SK-N-SH (cell line): ENCODE measurements around the gene LPO. TPM values are rescaled to one million over a fixed set of nuclear protein-coding genes. Genes with fewer than 3 reads are reported as not detected.
A peak's percentile ranks its signal among the peaks of the same experiment; 100 is the strongest.

ENCODE experiments used
- CTCF ChIA-PET: fragments of 300-600, 350-600 bp; formaldehyde crosslinking; extraction: SDS; loops from one replicate; lab custom pipeline; 2021; lab: Yijun Ruan, JAX
- POLR2A ChIA-PET: fragments of 350-600 bp; sonication (Branson Sonifier 250); formaldehyde crosslinking; extraction: SDS; loops from one replicate; lab custom pipeline; 2020; ENCODE audit warnings: antibody characterized with exemption, inconsistent platforms; lab: Yijun Ruan, JAX
- DNase-seq: peaks from one replicate; pipeline ENCODE4 v3.0.0; 2012
- H2AFZ ChIP-seq: fragments of 200-600 bp; sonication (generic); 2 replicates; pipeline ENCODE4 v1.8.1; 2016; ENCODE audit warnings: antibody characterized with exemption, mild to moderate bottlenecking, low read depth
- H3F3A ChIP-seq: fragments of 200-600 bp; sonication (generic); replicated peaks from 2 replicates; pipeline ENCODE3; 2016; ENCODE audit warnings: antibody characterized with exemption, mild to moderate bottlenecking; ENCODE audit not compliant: insufficient read depth
- H3K27ac ChIP-seq, 2 experiments: fragments of 200-500 bp in 1 of 2; fragments of 200-600 bp in 1 of 2; sonication (Bioruptor generic) in 1 of 2; sonication (generic), shearing (Covaris generic) in 1 of 2; 2 replicates each; pipeline versions ENCODE4 v1.5.1 to v1.6.1; 2014 to 2016; ENCODE audit warnings: low read depth in 2 of 2, inconsistent platforms in 1 of 2, low read length in 1 of 2, mild to moderate bottlenecking in 1 of 2, mixed read lengths in 1 of 2
- H3K27me3 ChIP-seq: fragments of 200-600 bp; sonication (generic), shearing (Covaris generic); 2 replicates; pipeline ENCODE4 v1.6.1; 2016; ENCODE audit warnings: mixed run types; ENCODE audit not compliant: insufficient read depth
- H3K36me3 ChIP-seq, 2 experiments: fragments of 200-500 bp in 1 of 2; fragments of 200-600 bp in 1 of 2; sonication (Bioruptor generic) in 1 of 2; sonication (generic) in 1 of 2; replicated peaks in 1 of 2; 2 replicates each; pipeline versions ENCODE3 to v1.5.1; 2014 to 2016; ENCODE audit warnings: low read length in 1 of 2, mild to moderate bottlenecking in 1 of 2; ENCODE audit not compliant: insufficient read depth in 2 of 2, control insufficient read depth in 1 of 2
- H3K4me1 ChIP-seq, 2 experiments: fragments of 200-500 bp in 1 of 2; fragments of 200-600 bp in 1 of 2; sonication (Bioruptor generic) in 1 of 2; sonication (generic), shearing (Covaris generic) in 1 of 2; 2 replicates each; pipeline versions ENCODE4 v1.5.1 to v1.6.1; 2014 to 2016; ENCODE audit warnings: low read depth in 1 of 2, low read length in 1 of 2, mixed run types in 1 of 2; ENCODE audit not compliant: insufficient read depth in 2 of 2, control insufficient read depth in 1 of 2
- H3K4me2 ChIP-seq: fragments of 200-600 bp; sonication (generic), shearing (Covaris generic); 2 replicates; pipeline ENCODE4 v1.6.1; 2017; ENCODE audit warnings: mixed run types
- H3K4me3 ChIP-seq, 2 experiments: fragments of 200-500 bp in 1 of 2; fragments of 200-600 bp in 1 of 2; sonication (Bioruptor generic) in 1 of 2; sonication (generic), shearing (Covaris generic) in 1 of 2; 2 replicates each; pipeline versions ENCODE4 v1.5.1 to v1.8.1; 2014 to 2016; ENCODE audit warnings: low read depth in 2 of 2, inconsistent platforms in 1 of 2, low read length in 1 of 2, mild to moderate bottlenecking in 1 of 2, mixed read lengths in 1 of 2, moderate library complexity in 1 of 2
- H3K79me2 ChIP-seq: fragments of 200-600 bp; sonication (generic); 2 replicates; pipeline ENCODE4 v1.8.1; 2017; ENCODE audit warnings: mild to moderate bottlenecking; ENCODE audit not compliant: insufficient read depth
- H3K9ac ChIP-seq: fragments of 200-600 bp; sonication (generic); 2 replicates; pipeline ENCODE4 v1.6.1; 2017; ENCODE audit warnings: mixed run types
- H3K9me2 ChIP-seq: fragments of 200-600 bp; sonication (generic); 2 replicates; pipeline ENCODE4 v1.6.1; 2017; ENCODE audit warnings: mixed run types
- H3K9me3 ChIP-seq: fragments of 200-600 bp; sonication (generic); 2 replicates; pipeline ENCODE4 v1.6.1; 2017; ENCODE audit warnings: mixed run types, mild to moderate bottlenecking, moderate library complexity
- H4K20me1 ChIP-seq: fragments of 200-600 bp; sonication (generic); 2 replicates; pipeline ENCODE4 v1.6.1; 2017; ENCODE audit warnings: mild to moderate bottlenecking, mixed run types; ENCODE audit not compliant: insufficient read depth
- CTCF ChIP-seq: fragments of 200-600 bp; sonication (generic); IDR thresholded peaks from 2 replicates; pipeline ENCODE4 v1.6.1; 2017; ENCODE audit warnings: antibody characterized with exemption, mild to moderate bottlenecking, moderate library complexity
- ELF1 ChIP-seq: IDR thresholded peaks from 2 replicates; pipeline ENCODE4 v1.4.0; 2012
- EZH2phosphoT487 ChIP-seq: fragments of 200-600 bp; sonication (generic); IDR thresholded peaks from 2 replicates; pipeline ENCODE4 v1.6.1; 2017; ENCODE audit warnings: low read depth, mixed run types, mild to moderate bottlenecking, antibody characterized with exemption, moderate library complexity, borderline replicate concordance
- FOXJ3 ChIP-seq: sonication (generic); formaldehyde crosslinking; IDR thresholded peaks from 2 replicates; pipeline ENCODE4 v1.5.1; 2020; ENCODE audit warnings: mild to moderate bottlenecking, missing genetic modification reagents
- FOXM1 ChIP-seq: IDR thresholded peaks from 2 replicates; pipeline ENCODE4 v1.4.0; 2012; ENCODE audit warnings: low read depth, mild to moderate bottlenecking
- JUND ChIP-seq: IDR thresholded peaks from 2 replicates; pipeline ENCODE4 v1.4.0; 2012
- MAX ChIP-seq: IDR thresholded peaks from 2 replicates; pipeline ENCODE4 v1.4.0; 2012; ENCODE audit warnings: low read depth
- POLR2AphosphoS5 ChIP-seq: IDR thresholded peaks from 2 replicates; pipeline ENCODE4 v1.6.1; 2012; ENCODE audit warnings: low read depth, low read length
- RAD21 ChIP-seq: IDR thresholded peaks from 2 replicates; pipeline ENCODE4 v1.6.1; 2012; ENCODE audit warnings: mild to moderate bottlenecking, low read length
- REST ChIP-seq: IDR thresholded peaks from 2 replicates; pipeline ENCODE4 v1.6.1; 2012; ENCODE audit warnings: mild to moderate bottlenecking, low read depth, low read length, moderate library complexity
- TAF1 ChIP-seq: IDR thresholded peaks from 2 replicates; pipeline ENCODE4 v1.6.1; 2012; ENCODE audit warnings: low read depth, mild to moderate bottlenecking, low read length, moderate library complexity, borderline replicate concordance
- USF2 ChIP-seq: fragments of 150-350 bp; IDR thresholded peaks from 2 replicates; pipeline ENCODE4 v1.6.1; 2017; ENCODE audit warnings: antibody characterized with exemption, low read length, low read depth, borderline replicate concordance
- YY1 ChIP-seq: IDR thresholded peaks from 2 replicates; pipeline ENCODE4 v1.4.0; 2012; ENCODE audit warnings: low read depth, mild to moderate bottlenecking
- WGBS: methylation state at CpG from one replicate; pipeline ENCODE4 v1.1.6; 2017; ENCODE audit warnings: low lambda C conversion rate; 5-methylcytosine and 5-hydroxymethylcytosine counted together
- polyA plus RNA-seq, 3 experiments: library from polyadenylated mRNA; depleted of rRNA; stranded (reverse); fragments of >200 nt; gene quantifications; 2 replicates each; pipeline ENCODE4 v1.2.3, GENCODE V29; 2012

LPO gene
- polyA plus RNA-seq, 1 of the 3 experiments (the other 2 are of a cell fraction), result not detected

GRCh38 chr17:58193641-58194255 is 44.6 kb upstream of the LPO start:
- Histone ChIP-seq H3K27me3 (peaks cover 46% of the 10 kb centered on the region), H3K27ac (no peak overlapping the region), H2AFZ (no peak overlapping the region), H3F3A (no peaks in the 10 kb centered on the region), H4K20me1 (no peaks in the 10 kb centered on the region), H3K4me2 (no peak overlapping the region), H3K9me2 (no peaks in the 10 kb centered on the region), H3K4me3 (no peak overlapping the region), H3K4me1 (no peaks in the 10 kb centered on the region; a peak in 1 of 4 replicates), H3K79me2 (no peaks in the 10 kb centered on the region), H3K9me3 (no peaks in the 10 kb centered on the region), H3K9ac (no peak overlapping the region), H3K36me3 (no peaks in the 10 kb centered on the region)
- ChIA-PET CTCF (interaction anchor here (0.6 to 1.9 kb wide), 5 partner anchors 9 to 247 kb away, joined by 3 to 8 read pairs (median 3); partner anchors contain the start of gene MKS1), POLR2A (no interaction called here)
- TF ChIP-seq CTCF, result 0 out of 2 replicates have a peak, but pooled peaks have one; percentile 18
- TF ChIP-seq JUND, result no peak
- DNase-seq, result peak; percentile 43
- WGBS, result 60% methylated on average over 18 of the region's 18 CpGs

- H3K4me2 ChIP-seq, result no peak overlapping the region
- no peak overlapping the region for H2AFZ ChIP-seq
- 53% methylated on average over 5 of the region's 5 CpGs for whole genome bisulfite sequencing
- no peaks in the 10 kb centered on the region for H3K9me2 ChIP-seq
- H3K36me3 ChIP-seq, result no peaks in the 10 kb centered on the region
- H3F3A ChIP-seq, result no peaks in the 10 kb centered on the region
- H3K9me3 ChIP-seq, result no peaks in the 10 kb centered on the region
- POLR2A ChIA-PET, result no interaction called here
- no peaks in the 10 kb centered on the region for H4K20me1 ChIP-seq
- CTCF ChIA-PET, result interaction anchor here (1.9 kb wide), 1 partner anchor 24 kb away, joined by 8 read pairs; the partner anchor contains the start of gene MKS1
- no peak overlapping the region for H3K27ac ChIP-seq
- no peak overlapping the region for H3K4me3 ChIP-seq
- DNase-seq, result no peak
- no peaks in the 10 kb centered on the region for H3K79me2 ChIP-seq
- no peak overlapping the region for H3K9ac ChIP-seq
- H3K27me3 ChIP-seq, result peaks cover 50% of the 10 kb centered on the region
- H3K4me1 ChIP-seq, result peaks cover 0 to 4% of the 10 kb centered on the region in 2 experiments; a peak in 1 of 4 replicates
- TF ChIP-seq FOXJ3 (CRISPR knock-in tag), result no peak
- TF ChIP-seq YY1, result no peak
- no peak for TF ChIP-seq FOXM1
- no peak for TF ChIP-seq POLR2AphosphoS5
- TF ChIP-seq RAD21, result no peak
- no peak for TF ChIP-seq REST
- TF ChIP-seq TAF1, result no peak
- TF ChIP-seq USF2, result no peak
- TF ChIP-seq MAX, result no peak
- no peak for TF ChIP-seq EZH2phosphoT487
- no peak for TF ChIP-seq ELF1
- no peak for TF ChIP-seq CTCF
Observed at GRCh38 chr17:58195518-58196123, 42.8 kb upstream of the LPO start.
